GM20000 (cell line): Measurements from ENCODE around the gene CA9.

Experiments
- DNase-seq: peaks from one replicate; pipeline ENCODE4 v3.0.0; 2012; ENCODE audit warnings: low spot score
- CTCF ChIP-seq: IDR thresholded peaks from 2 replicates; pipeline ENCODE4 v1.5.1; 2012; ENCODE audit warnings: mild to moderate bottlenecking, control low read depth; ENCODE audit errors: extremely low read depth, missing control alignments

The CA9 gene

GRCh38 chr9:35712762-35713400 is 39.2 kb downstream of the CA9 start:
- no peak for DNase-seq
- TF ChIP-seq CTCF, result no peak

- TF ChIP-seq CTCF, result no peak
- DNase-seq, result no peak
Measured at GRCh38 chr9:35713578-35713977, 39.9 kb downstream of the CA9 start.

GRCh38 chr9:35714123-35714522 is 40.4 kb downstream of the CA9 start:
- no peak for TF ChIP-seq CTCF
- no peak for DNase-seq

GRCh38 chr9:35714579-35715252 is 41.0 kb downstream of the CA9 start:
- DNase-seq, result no peak
- no peak for TF ChIP-seq CTCF

GRCh38 chr9:35716230-35716629 is 42.5 kb downstream of the CA9 start:
- TF ChIP-seq CTCF, result no peak
- DNase-seq, result no peak

- no peak for DNase-seq
- TF ChIP-seq CTCF, result no peak
Measured at GRCh38 chr9:35717132-35717870, 43.6 kb downstream of the CA9 start.
